HG02588 (cell line): ENCODE results near the gene SLC32A1.

Source experiments
- ATAC-seq: cut with Tn5 transposase; IDR thresholded peaks from one replicate; pipeline ENCODE4 v1.9.1; 2021; ENCODE audit warnings: mild to moderate bottlenecking, moderate library complexity; ENCODE audit not compliant: unreplicated experiment

The SLC32A1 gene

GRCh38 chr20:38725148-38725901, 1.0 kb downstream of the SLC32A1 start:
- no peak for ATAC-seq

GRCh38 chr20:38725931-38726803, 1.9 kb downstream of the SLC32A1 start:
- no peak for ATAC-seq

- ATAC-seq = no peak
Measured at GRCh38 chr20:38726804-38727606, 2.7 kb downstream of the SLC32A1 start.

- no peak for ATAC-seq
Measured at GRCh38 chr20:38727607-38728190, 3.4 kb downstream of the SLC32A1 start.

GRCh38 chr20:38728191-38728781, 4.0 kb downstream of the SLC32A1 start:
- ATAC-seq = no peak

GRCh38 chr20:38728911-38729642, 4.8 kb downstream of the SLC32A1 start:
- no peak for ATAC-seq

- no peak for ATAC-seq
Measured at GRCh38 chr20:38729767-38730166, 5.5 kb downstream of the SLC32A1 start.

GRCh38 chr20:38730167-38730988, 6.1 kb downstream of the SLC32A1 start:
- ATAC-seq = no peak

- ATAC-seq = peak; percentile 49
Measured at GRCh38 chr20:38730989-38731737, 6.9 kb downstream of the SLC32A1 start.

GRCh38 chr20:38731738-38732113, 7.4 kb downstream of the SLC32A1 start:
- ATAC-seq = no peak

GRCh38 chr20:38732981-38733380, 8.7 kb downstream of the SLC32A1 start:
- ATAC-seq = no peak

GRCh38 chr20:38735172-38735571, 10.9 kb downstream of the SLC32A1 start:
- ATAC-seq = no peak

GRCh38 chr20:38737887-38738286, 13.6 kb downstream of the SLC32A1 start:
- ATAC-seq = no peak

GRCh38 chr20:38745757-38746156, 21.5 kb downstream of the SLC32A1 start:
- ATAC-seq = no peak

GRCh38 chr20:38747495-38748096, 23.3 kb downstream of the SLC32A1 start:
- ATAC-seq = no peak

- peak; percentile 84 for ATAC-seq
Measured at GRCh38 chr20:38748097-38748860, 24.0 kb downstream of the SLC32A1 start, which contains the start of gene ACTR5. Gene ACTR5, plus strand, starts transcription at chr20:38748460. Its CDS starts 19 bp downstream, at chr20:38748479.

- ATAC-seq = peak; percentile 28
Measured at GRCh38 chr20:38748861-38749149, 24.5 kb downstream of the SLC32A1 start.
